GM18526 (cell line): ENCODE results near the gene ZNF30.

ENCODE experiments used
- POLR2A ChIP-seq: IDR thresholded peaks from 3 replicates; pipeline ENCODE4 v1.6.1; 2011; ENCODE audit not compliant: insufficient read length; ENCODE audit errors: extremely low read depth

Gene ZNF30

GRCh38 chr19:34926685-34927375 lies at the start of gene ZNF30:
ZNF30 (plus strand) TSS chr19:34926903; CDS start chr19:34929948, 3,045 bp downstream.
- TF ChIP-seq POLR2A, result peak; percentile 66

GRCh38 chr19:34879563-34879962 lies 47.1 kb upstream of the ZNF30 start:
- no peak for TF ChIP-seq POLR2A

- TF ChIP-seq POLR2A, result no peak
Observed at GRCh38 chr19:34880034-34880433, 46.7 kb upstream of the ZNF30 start.

- TF ChIP-seq POLR2A, result no peak
Observed at GRCh38 chr19:34881982-34882381, 44.7 kb upstream of the ZNF30 start.

- TF ChIP-seq POLR2A, result no peak
Observed at GRCh38 chr19:34888091-34888490, 38.6 kb upstream of the ZNF30 start.

GRCh38 chr19:34900245-34900644 lies 26.5 kb upstream of the ZNF30 start:
- TF ChIP-seq POLR2A, result no peak

- TF ChIP-seq POLR2A, result no peak
Observed at GRCh38 chr19:34904664-34905527, 21.8 kb upstream of the ZNF30 start.

- no peak for TF ChIP-seq POLR2A
Observed at GRCh38 chr19:34910770-34911169, 15.9 kb upstream of the ZNF30 start.

- TF ChIP-seq POLR2A, result no peak
Observed at GRCh38 chr19:34918190-34918589, 8.5 kb upstream of the ZNF30 start.

- no peak for TF ChIP-seq POLR2A
Observed at GRCh38 chr19:34925278-34925855, 1.3 kb upstream of the ZNF30 start.

GRCh38 chr19:34926361-34926684 lies 380 bp upstream of the ZNF30 start:
- no peak for TF ChIP-seq POLR2A

GRCh38 chr19:34932494-34932893 lies 5.8 kb downstream of the ZNF30 start:
- TF ChIP-seq POLR2A, result no peak

GRCh38 chr19:34936184-34936583 lies 9.5 kb downstream of the ZNF30 start:
- TF ChIP-seq POLR2A, result no peak

GRCh38 chr19:34938886-34939285 lies 12.2 kb downstream of the ZNF30 start:
- no peak for TF ChIP-seq POLR2A

GRCh38 chr19:34943861-34944573 lies 17.3 kb downstream of the ZNF30 start:
- TF ChIP-seq POLR2A, result no peak
